GM19099 (cell line): ENCODE measurements around the gene VWF.

ENCODE experiments used
- POLR2A ChIP-seq: IDR thresholded peaks from 3 replicates; pipeline ENCODE4 v1.6.1; 2011; ENCODE audit warnings: low read depth; ENCODE audit not compliant: insufficient read length; ENCODE audit errors: extremely low read depth

VWF gene

DNA sequence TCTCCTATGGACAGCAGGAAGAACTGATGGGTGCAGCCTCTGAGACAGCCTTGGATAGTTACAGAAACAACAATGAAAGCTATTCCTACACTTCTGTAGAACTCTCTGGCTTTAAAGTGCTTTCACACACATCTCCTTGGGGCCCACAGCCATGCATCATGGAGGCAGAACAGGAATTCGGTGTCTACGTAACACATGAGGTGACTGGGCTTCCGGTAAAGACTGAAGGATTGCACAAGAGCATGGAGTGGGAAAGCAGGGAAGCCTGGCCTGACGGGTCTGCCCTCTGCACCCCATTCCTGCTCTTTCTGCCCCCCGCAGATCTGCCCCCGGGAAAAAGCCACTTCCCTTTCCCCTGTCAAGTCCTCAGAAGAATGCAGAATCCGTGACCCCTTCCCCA lies 82.6 kb downstream of the VWF start:
- no peak for TF ChIP-seq POLR2A

DNA sequence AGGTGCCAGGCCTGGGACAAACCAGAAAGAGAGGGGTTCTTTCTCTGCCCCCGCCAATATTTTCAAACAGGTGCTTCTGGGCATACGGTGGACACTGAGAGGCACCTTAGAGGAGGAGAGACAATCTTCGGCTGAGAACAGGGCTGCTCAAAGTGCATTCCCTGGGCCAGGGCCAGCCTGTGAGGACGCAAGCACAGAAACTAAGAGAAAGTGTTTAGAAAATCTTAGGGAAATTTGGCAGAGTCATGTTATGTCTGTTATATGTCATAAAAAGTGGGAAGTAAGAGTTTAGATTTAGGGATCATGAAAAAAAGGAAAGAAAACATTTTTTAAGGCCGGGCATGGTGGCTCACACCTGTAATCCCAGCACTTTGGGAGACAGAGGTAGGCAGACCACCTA lies 83.7 kb downstream of the VWF start:
- TF ChIP-seq POLR2A, result no peak

DNA sequence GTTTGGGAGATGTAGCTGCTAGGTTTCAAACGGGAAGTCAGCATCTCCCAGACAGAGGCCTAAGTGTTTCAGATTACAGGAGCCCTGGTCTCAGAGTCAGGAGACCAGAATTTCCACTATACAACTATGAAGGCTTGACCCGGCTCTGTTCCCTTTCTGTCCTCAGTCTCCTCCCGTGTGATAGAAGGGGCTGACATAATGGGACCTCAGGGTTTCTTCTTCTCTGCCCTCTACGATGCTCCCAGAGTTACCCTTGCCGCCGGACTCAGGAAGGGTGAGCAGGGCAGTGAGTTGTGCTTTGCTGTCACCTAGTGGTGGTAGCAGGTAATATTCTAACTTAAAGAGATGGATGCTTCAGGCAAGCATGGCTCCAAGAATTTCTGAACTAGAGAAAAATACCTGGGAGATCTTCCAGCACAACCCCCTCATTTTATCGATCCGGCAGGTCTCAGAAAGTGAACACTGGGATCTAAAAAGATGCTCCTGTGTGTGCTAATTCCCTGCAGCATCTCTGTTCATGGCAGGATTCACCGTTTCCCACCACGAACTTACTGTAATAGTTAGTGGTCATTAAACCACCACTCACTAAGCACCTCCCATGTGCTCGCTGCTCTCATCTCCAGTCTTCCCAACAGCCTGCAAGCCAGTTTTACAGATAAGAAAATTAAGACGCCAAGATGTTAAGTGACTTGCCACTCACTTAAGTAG lies 84.4 kb downstream of the VWF start:
- no peak for TF ChIP-seq POLR2A

DNA sequence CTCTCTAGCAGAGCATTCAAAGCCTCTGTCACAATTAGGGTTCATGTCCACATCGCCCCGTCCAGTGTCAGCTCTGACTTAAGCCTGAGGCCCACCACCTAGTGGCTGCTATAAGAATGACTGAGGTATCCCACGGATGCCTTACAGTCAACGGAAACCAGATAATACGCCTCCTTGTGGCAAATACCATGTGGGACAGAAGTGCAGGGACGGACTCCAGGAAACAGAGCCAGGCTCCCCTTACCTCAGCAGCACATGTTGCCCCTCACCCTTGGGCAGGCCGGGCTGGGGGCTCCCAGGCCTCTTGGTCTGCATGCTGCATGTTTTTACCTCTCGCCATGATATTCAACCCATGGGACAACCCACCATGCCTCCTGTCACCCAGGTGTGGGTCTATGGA lies 86.3 kb downstream of the VWF start:
- TF ChIP-seq POLR2A, result no peak

DNA sequence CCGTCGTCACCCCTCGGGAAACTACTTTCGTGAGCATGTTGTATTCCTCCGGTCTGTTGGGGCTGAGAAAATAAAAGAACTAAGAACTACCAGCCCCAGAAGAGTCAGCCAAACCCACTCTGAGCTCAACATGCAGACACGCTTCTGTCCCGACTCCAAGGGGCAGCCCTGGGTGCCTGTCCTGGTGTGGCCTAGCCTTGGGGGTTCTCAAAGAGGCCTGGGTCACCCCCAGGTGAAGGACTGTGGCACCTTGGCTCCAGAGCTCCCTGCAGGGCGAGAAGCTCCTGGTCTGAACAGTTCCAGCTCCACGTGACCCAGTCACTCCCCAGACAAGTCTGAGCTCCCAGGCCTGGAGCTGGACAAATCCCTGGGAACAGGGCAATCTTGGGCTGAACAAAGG lies 87.0 kb downstream of the VWF start:
- no peak for TF ChIP-seq POLR2A

DNA sequence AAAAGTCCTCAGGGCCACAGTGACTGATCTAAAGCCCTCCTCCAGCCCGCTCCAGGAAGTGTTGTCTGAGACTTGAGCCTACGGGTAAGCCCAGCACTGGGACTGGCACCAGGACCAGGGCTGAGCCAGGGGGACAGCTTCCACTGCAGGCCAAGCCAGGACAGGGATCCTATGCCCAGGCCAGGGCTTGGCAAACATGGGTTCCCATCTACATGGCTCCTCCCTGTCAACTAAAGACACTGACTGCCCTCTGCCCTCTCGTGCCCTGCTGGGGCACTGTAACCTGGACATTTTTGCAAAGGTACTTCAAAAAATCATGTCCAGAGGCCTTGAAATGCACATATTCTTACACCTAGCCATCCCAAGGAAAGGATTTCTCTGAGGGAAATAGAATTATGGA lies 88.0 kb downstream of the VWF start:
- TF ChIP-seq POLR2A, result no peak

DNA sequence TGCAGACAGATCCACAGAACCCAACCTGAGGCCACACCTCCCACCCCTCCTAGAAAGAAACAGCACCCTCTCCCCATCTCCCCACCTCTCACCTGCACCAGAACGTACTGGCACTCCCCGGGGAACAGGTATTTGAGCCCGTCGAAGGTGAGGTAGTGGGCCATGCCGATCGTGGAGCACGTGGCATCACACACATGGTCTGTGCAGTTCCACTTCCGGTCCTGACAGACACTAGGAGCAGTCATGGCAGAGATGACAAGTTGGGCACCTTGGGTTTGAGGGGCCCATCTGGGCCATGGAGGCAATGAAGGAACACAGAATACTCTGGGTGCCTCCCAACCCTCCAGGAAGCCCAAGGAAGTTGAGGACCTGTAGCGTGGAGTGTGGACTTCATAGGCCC lies 89.9 kb downstream of the VWF start:
- no peak for TF ChIP-seq POLR2A

DNA sequence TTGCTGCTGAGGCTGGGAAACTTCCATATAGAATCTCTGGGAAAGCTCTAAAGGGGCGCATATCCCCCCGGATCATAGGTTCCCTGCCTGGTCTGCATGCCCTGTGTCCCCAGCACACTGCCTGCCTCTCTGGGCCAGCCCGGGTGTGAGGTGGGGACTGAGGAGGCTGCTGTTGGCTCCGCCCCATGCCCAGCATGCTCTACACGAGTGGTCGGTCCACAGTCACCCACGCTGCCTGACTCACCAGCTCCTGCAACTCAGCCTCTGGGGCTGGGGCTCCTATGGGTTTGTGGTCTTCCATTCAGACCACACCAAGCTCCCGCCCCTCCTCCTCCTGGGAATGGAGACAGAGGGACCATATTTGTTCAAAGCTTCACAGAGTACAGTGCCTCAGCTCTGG lies 90.9 kb downstream of the VWF start:
- no peak for TF ChIP-seq POLR2A

DNA sequence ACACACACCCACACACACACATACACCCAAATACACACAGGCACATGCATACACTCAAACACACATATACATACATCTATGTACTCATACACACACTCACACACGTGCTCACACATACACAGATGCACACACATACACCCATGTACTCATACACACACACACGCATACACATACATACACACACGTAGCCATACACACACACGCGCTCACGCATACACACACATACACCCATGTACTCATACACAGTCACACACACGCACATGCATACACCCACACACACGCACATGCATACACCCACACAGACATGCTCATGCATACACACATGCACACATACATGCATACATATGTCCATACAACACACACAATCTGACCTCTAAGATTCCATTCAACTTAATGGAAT lies 91.7 kb downstream of the VWF start:
- TF ChIP-seq POLR2A, result no peak

DNA sequence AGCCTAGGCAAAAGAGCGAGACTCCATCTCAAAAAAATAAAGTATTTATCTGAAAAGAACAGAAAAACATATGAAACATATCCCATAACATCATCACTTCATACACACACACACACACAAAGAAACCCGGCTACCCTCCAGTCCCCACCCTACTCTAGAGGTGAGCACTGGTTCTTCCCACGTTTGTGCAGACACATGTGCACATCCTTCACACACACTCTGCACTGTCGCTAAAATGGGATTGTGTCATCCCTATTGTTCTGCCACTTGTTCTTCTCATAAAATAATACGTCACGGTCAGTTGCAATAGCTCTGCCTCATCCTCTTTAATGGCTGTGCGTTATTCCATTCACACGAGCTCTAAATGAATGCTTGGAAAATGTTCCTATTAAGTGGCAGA lies 93.5 kb downstream of the VWF start:
- TF ChIP-seq POLR2A, result no peak

DNA sequence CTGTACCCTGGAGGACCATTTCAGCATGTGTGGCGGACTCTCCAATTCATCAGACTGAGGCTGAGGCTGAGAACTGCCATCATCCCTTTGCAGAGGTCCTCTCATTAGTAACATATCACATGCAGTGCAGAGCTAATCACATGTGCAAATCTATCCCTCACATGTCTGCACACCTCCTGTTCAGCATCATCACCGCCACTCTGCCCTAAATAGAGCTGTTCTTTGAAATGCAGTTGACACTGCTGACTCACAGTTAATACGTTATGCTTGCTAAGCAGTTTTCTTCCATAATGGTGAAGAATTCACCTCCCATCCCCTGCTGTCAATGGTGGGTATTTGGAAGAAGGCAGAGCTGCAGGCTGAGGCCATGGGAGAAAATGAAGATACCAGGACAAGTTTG lies 94.4 kb downstream of the VWF start:
- TF ChIP-seq POLR2A, result no peak

DNA sequence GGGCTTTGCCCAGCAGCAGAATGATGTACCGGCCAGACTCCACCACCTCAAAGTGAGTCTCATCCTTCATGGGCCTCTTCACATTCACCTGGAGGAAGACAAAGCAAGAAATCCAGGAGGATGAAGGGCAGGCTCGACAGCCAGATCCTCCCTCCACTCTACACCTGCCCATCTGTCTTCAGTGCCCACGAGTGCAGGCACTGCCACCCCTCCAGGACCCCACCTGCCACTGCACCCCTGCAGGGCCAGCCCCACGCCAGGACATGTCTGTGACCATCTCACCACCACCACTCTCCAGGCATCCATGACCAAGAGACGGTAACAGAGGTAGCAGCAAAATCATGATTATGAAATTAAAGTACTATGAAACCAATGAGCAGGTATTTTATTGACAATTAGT lies 95.1 kb downstream of the VWF start:
- no peak for TF ChIP-seq POLR2A

DNA sequence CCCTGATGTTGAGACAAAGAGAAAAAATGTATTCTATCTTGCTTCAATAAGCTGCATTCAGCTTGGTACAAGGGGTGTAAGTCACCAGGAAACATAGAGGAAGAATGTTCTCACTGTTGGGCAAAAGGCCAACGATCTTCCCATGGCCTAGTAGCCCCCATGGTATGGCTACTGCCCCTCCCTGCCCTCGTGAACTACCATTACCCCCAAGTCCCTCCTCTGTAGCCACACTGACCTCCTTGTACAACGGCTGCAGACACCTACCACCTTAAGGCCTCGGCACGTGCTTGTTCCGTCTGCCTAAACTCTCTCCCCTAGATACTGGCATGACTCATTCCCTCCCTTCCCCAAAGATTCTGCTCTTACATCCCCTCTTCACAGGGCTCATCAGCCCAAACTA lies 97.5 kb downstream of the VWF start:
- no peak for TF ChIP-seq POLR2A

DNA sequence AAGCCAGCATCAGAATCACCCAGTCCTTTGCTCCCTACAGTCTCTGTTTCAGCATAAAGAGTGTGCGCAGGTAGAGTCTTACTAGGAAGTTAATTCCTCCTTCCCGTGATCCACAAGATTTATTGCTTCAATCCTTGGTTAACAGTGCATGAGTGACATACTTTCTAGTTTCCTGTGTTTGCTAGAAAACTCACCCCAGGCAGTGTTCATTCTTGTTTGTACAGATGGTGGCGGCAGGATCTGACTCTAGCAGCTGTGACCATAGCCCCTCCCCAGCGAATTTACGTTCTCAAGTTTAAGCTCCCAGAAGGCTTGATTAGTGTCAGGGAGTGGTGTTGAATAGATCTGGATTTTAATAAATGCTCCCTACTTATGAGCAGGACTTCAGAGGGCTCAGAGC lies 103.5 kb downstream of the VWF start:
- no peak for TF ChIP-seq POLR2A

DNA sequence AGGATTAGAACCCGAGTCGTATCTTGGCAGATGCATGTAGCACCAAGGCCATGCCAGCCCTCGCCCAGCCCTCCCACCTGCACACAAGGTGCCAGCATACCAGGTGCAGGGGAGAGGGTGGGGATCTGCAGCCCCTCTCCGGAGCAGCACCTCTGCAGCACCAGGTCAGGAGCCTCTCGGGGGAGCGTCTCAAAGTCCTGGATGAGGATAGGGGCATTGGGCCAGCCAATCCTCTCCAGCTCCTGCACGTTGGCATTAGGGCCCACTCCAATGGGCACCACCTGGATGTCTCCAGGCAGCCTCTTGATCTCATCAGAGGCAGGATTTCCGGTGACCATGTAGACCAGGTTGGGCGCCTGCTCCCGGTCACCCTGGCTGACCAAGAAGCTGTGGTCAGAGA lies 106.2 kb downstream of the VWF start:
- no peak for TF ChIP-seq POLR2A

DNA sequence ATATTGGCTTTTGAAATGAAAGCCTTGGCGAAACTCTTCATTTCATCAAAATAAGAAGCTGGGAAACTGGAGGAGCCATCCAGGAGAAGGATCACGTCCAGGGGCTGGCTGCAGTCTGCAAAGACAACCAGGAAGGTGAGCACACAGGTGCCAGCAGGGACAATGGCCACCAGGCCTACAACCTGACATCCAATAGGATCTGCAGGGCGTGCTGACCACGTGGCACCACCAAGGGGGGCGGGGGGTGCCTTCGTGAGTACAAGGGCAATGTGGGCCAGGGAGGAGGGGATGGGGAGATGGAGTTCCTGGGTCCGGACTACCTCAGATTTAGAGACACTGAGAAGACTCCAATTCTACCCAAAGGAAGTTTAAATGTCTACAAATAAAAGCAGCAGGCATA lies 107.7 kb downstream of the VWF start:
- TF ChIP-seq POLR2A, result no peak

DNA sequence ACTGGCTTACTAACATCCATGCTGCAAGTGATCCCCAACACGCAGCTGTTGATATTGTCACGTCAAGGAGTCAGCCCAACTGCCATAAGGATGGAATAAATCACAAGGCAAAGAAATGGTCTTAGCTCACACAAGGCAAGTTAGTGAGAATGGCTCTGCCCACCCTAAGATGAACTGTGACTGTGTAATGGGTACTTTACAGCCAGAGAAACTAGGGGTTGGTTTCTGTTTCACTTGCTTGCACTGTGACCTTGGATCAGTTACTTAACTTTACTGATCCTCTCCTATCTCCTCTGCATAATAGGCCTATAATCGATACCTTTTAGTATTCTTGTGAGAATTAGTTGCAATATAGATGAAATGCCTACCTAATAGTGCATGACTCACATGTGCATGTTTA lies 127.2 kb downstream of the VWF start:
- TF ChIP-seq POLR2A, result no peak

DNA sequence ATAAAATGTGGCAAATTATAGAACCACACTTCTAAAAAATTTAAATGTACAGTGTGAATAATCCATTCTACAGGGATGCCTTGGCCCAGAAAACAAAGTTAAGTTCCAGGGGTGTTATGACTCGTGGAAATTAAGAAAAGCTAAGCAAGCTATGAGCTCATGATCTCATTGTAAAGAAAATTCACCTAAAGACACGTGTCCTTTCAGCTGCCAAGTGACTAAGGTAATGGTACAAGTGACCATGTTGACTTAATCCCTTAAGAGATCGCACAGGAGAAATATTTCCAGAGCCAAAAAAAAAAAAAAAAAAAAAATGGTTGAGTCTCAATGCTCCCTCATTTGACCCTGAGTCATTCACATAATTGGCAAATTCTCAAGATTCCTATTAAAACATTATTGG lies 128.0 kb downstream of the VWF start:
- TF ChIP-seq POLR2A, result no peak

DNA sequence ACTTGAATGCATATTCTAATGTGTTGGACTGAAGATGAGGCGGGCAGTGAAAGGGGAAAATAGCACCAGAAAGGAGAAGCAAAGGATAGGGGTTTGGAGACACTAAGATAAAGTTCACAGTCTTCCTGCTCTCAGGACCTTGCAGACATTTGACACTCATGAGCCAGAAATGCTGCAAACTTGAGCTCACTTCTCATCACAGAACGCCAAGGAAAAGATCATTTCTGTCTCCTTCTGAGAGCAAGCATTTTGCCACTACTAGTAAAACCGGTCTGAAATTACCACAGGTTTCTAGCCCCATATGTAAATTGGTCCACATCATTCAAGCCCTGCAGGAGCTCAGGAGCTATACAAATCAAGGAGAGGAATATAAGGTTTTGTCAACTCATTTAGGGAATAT lies 134.8 kb downstream of the VWF start:
- TF ChIP-seq POLR2A, result no peak
